K562 (cell line): ENCODE data around the gene STARD8.

Experiments
- CTCF ChIP-seq, 3 experiments: IDR thresholded peaks in 2 of 3; conservative IDR thresholded peaks in 1 of 3; 2 replicates each; pipeline ENCODE4 v1.5.1; 2011 to 2012; ENCODE audit warnings: low read length in 3 of 3, mild to moderate bottlenecking in 3 of 3, control low read depth in 2 of 3, improper control_type of control experiment in 1 of 3, inconsistent platforms in 1 of 3, low read depth in 1 of 3, mixed read lengths in 1 of 3, moderate library complexity in 1 of 3; ENCODE audit not compliant: insufficient read depth in 2 of 3
- EZH2 ChIP-seq: IDR thresholded peaks from 2 replicates; pipeline ENCODE4 v1.6.1; 2012; ENCODE audit warnings: low read depth, mild to moderate bottlenecking, inconsistent platforms, low read length, borderline replicate concordance
- FOXK1 ChIP-seq: sonication (generic); formaldehyde crosslinking; IDR thresholded peaks from 2 replicates; pipeline ENCODE4 v1.8.0; 2022; ENCODE audit warnings: missing genetic modification reagents, mild to moderate bottlenecking, borderline replicate concordance
- MXI1 ChIP-seq: IDR thresholded peaks from 2 replicates; pipeline ENCODE4 v1.6.1; 2011; ENCODE audit warnings: low read depth, mild to moderate bottlenecking, improper control_type of control experiment, low read length
- ZBTB8A ChIP-seq: fragments of 450-650 bp; IDR thresholded peaks from 2 replicates; pipeline ENCODE4 v1.6.1; 2018; ENCODE audit warnings: mild to moderate bottlenecking, moderate library complexity; ENCODE audit not compliant: partially characterized antibody

GRCh38 chrX:68685685-68686084, 38.2 kb downstream of the STARD8 start:
- no peak for TF ChIP-seq FOXK1
- TF ChIP-seq EZH2, result no peak
- TF ChIP-seq CTCF (IDR thresholded peaks at IDR 0.05 in 2 of 3, conservative IDR thresholded peaks at IDR 0.05 in 1 of 3; ENCODE audit: insufficient read depth in 2 of 3, low read depth in 1 of 3, low read length in 3 of 3), result peak; percentile 22 to 43 (median 41); a peak in 4 of 6 replicates
- no peak for TF ChIP-seq ZBTB8A
- no peak for TF ChIP-seq MXI1
